ENCODE results near the gene ACSS2. TPM values are rescaled to one million over a fixed set of nuclear protein-coding genes. Genes with fewer than 3 reads are reported as not detected.

Gene ACSS2
- total RNA-seq, 4 donors from 2014 or later = 45.4 to 71.0 (median 58.7) TPM

DNA sequence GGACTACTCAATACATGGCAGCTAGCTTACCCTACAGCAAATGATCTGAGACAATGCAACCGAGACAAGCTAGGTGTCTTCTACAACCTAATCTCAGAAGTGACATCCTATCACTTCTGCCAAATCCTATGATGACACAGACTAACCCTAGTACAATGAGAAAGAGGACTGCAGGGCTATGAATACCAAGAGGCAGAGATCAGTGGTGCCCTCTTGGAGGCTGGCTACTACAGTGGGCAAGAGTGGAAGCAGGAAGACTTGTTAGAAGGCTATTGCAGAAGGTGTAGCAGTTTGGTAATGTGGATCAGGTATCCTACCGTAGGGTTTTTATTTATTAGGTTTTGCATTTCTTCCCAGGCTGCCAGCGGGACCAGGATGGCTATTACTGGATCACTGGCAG lies 48.9 kb downstream of the ACSS2 start:
- no peak for ATAC-seq
- no peaks in the 10 kb centered on the region for H3K9me3 ChIP-seq

DNA sequence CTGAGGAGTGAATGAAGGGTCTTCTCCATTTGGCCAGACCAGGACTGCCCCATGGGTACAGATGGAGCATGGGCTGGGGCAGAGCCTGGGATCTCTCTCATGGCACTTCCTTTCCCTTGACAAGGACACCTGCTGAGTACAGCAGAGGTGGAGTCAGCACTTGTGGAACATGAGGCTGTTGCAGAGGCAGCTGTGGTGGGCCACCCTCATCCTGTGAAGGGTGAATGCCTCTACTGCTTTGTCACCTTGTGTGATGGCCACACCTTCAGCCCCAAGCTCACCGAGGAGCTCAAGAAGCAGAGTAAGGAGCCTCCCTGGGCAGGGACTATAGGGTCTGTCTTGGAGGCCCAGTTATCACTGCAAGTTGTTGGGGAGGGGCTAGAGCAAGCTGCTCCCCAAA lies 49.6 kb downstream of the ACSS2 start:
- H3K36me3 ChIP-seq = peaks cover 0 to 88% of the 10 kb centered on the region in 2 donors
- no peaks in the 10 kb centered on the region for H3K27me3 ChIP-seq
- H3K4me3 ChIP-seq = no peak overlapping the region
- peaks cover 5 to 14% (median 6%) of the 10 kb centered on the region in 3 donors for H3K4me1 ChIP-seq
- WGBS, 2 donors (ENCODE audit: low coverage in 1 of 2) = 70% methylated on average over 1 of the region's 1 CpG; no CpG with 5 or more reads in 1 of the 2 donors
- no peaks in the 10 kb centered on the region for H3K9me3 ChIP-seq
- no peak for ATAC-seq
- TF ChIP-seq POLR2A (IDR thresholded peaks at IDR 0.05) (no peak), POLR2AphosphoS5 (IDR thresholded peaks at IDR 0.05) (no peak), CTCF (IDR thresholded peaks at IDR 0.05) (no peak), EP300 (IDR thresholded peaks at IDR 0.05) (no peak)
- no peak overlapping the region for H3K27ac ChIP-seq

More for the DNA sequence above, 48.9 kb downstream of the ACSS2 start:
- Histone ChIP-seq H3K36me3 (peaks cover 0 to 88% of the 10 kb centered on the region in 2 donors), H3K4me3 (no peak overlapping the region), H3K4me1 (peaks cover 5 to 14% (median 6%) of the 10 kb centered on the region in 3 donors), H3K27me3 (no peaks in the 10 kb centered on the region), H3K27ac (no peak overlapping the region)
- TF ChIP-seq POLR2A (IDR thresholded peaks at IDR 0.05) = no peak
- no peak for TF ChIP-seq CTCF (IDR thresholded peaks at IDR 0.05)
- TF ChIP-seq EP300 (IDR thresholded peaks at IDR 0.05) = no peak
- TF ChIP-seq POLR2AphosphoS5 (IDR thresholded peaks at IDR 0.05) = no peak
- whole genome bisulfite sequencing, 2 donors (ENCODE audit: low coverage in 1 of 2) = 80% methylated on average over 1 of the region's 3 CpGs; no CpG with 5 or more reads in 1 of the 2 donors

DNA sequence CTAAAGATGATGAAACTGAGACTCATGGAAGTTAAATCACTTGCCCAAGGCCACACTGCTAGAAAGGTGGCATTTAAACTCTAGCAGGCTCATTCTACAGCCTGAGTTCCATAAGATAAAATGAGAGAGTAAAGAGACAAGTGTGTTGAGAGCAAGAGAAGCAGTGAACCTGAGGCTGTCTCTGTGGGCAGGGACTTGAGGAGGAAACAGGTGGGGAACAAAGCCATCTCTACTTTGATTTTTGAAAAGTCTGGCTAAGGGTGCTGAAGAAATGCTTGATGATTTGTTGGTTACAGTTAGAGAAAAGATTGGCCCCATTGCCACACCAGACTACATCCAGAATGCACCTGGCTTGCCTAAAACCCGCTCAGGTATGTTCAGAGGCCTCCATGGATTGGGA lies 50.2 kb downstream of the ACSS2 start:
- Histone ChIP-seq H3K36me3 (peaks cover 0 to 88% of the 10 kb centered on the region in 2 donors), H3K9me3 (no peaks in the 10 kb centered on the region), H3K4me1 (peaks cover 5 to 14% (median 6%) of the 10 kb centered on the region in 3 donors), H3K4me3 (no peak overlapping the region), H3K27me3 (no peaks in the 10 kb centered on the region), H3K27ac (no peak overlapping the region)
- no peak for ATAC-seq
- 80% methylated on average over 1 of the region's 1 CpG; no CpG with 5 or more reads in 1 of the 2 donors for WGBS, 2 donors (ENCODE audit: low coverage in 1 of 2)
- TF ChIP-seq POLR2AphosphoS5 (IDR thresholded peaks at IDR 0.05) (no peak), EP300 (IDR thresholded peaks at IDR 0.05) (no peak)

DNA sequence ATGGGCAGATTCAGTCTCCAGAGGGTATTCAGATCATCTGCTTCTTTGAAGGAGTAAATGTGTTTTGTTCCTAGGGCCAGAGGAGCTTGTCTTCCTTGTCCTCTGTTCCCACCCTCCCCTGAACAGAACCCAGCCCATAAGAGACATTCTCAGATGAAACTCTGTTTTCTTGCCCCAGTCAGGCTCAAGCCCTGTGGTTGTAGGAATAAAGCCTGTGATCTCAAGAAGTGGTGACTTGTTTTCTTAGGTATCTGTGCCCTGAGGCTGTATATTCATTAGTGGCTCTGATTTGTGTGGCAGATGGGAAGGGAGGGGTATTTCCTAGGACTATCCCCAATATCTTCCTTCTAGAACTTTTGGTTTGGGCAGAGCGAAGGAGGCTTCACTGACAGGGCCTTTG lies 51.3 kb downstream of the ACSS2 start:
- Histone ChIP-seq H3K36me3 (peaks cover 0 to 95% of the 10 kb centered on the region in 2 donors), H3K4me3 (no peak overlapping the region), H3K27ac (no peak overlapping the region), H3K4me1 (peaks cover 0 to 7% (median 3%) of the 10 kb centered on the region in 3 donors), H3K9me3 (no peaks in the 10 kb centered on the region), H3K27me3 (no peaks in the 10 kb centered on the region)
- ATAC-seq = no peak
- WGBS, 2 donors (ENCODE audit: low coverage in 1 of 2) = 100% methylated on average over 1 of the region's 1 CpG; no CpG with 5 or more reads in 1 of the 2 donors
- TF ChIP-seq POLR2AphosphoS5 (IDR thresholded peaks at IDR 0.05) = no peak
- TF ChIP-seq POLR2A (IDR thresholded peaks at IDR 0.05) = no peak
- TF ChIP-seq CTCF (IDR thresholded peaks at IDR 0.05) = no peak
- TF ChIP-seq EP300 (IDR thresholded peaks at IDR 0.05) = no peak

DNA sequence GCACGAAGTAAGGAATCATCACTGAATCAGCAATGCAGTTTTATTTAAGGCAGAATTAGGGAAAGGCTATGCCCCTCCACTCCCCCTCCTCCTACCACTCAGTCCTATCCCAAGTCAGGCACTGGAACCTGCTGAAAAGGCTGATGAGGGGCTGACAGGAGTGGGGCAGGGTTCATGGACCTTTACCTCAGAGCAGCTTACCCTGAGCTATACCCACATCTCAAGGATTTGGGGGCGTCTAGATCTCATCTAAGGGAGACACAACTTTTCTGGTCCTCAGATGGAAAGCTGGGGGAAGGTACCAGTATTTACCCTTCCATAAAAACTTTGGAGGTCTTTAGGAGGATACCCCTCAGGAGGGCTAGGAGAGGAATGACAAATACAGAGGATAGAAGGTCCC lies 52.0 kb downstream of the ACSS2 start:
- no peaks in the 10 kb centered on the region for H3K27me3 ChIP-seq
- 83 to 92% methylated on average over 1 to 2 of the region's 2 CpGs for WGBS, 2 donors (ENCODE audit: low coverage in 1 of 2)
- no peak for ATAC-seq
- peaks cover 0 to 97% of the 10 kb centered on the region in 2 donors for H3K36me3 ChIP-seq
- no peak for TF ChIP-seq POLR2AphosphoS5 (IDR thresholded peaks at IDR 0.05)
- no peak for TF ChIP-seq EP300 (IDR thresholded peaks at IDR 0.05)
- no peak for TF ChIP-seq CTCF (IDR thresholded peaks at IDR 0.05)
- no peak for TF ChIP-seq POLR2A (IDR thresholded peaks at IDR 0.05)
- no peak overlapping the region for H3K4me3 ChIP-seq
- peaks cover 0 to 1% (median 0%) of the 10 kb centered on the region in 3 donors for H3K4me1 ChIP-seq
- no peak overlapping the region for H3K27ac ChIP-seq
- H3K9me3 ChIP-seq = no peaks in the 10 kb centered on the region
